HepG2 (cell line): ENCODE results near the gene GAS5. TPM values are rescaled to one million over a fixed set of nuclear protein-coding genes. Genes with fewer than 3 reads are reported as not detected.

Experiments used
- ARID5B ChIP-seq: IDR thresholded peaks from 2 replicates; pipeline ENCODE4 v1.4.0; 2020; ENCODE audit warnings: mild to moderate bottlenecking, missing genetic modification reagents
- ARNT ChIP-seq: fragments of 450-650 bp; IDR thresholded peaks from 2 replicates; pipeline ENCODE4 v1.6.1; 2017
- BORCS8-MEF2B ChIP-seq: sonication (generic); formaldehyde crosslinking; IDR thresholded peaks from 2 replicates; pipeline ENCODE4 v1.8.0; 2022; ENCODE audit warnings: mild to moderate bottlenecking, missing genetic modification reagents
- ETV5 ChIP-seq: IDR thresholded peaks from 2 replicates; pipeline ENCODE4 v1.6.1; 2018; ENCODE audit warnings: missing biosample characterization, missing genetic modification reagents, inconsistent platforms, borderline replicate concordance
- HOXA9 ChIP-seq: sonication (generic); formaldehyde crosslinking; IDR thresholded peaks from 2 replicates; pipeline ENCODE4 v1.8.1; 2022; ENCODE audit warnings: missing genetic modification reagents, mild to moderate bottlenecking, moderate library complexity, borderline replicate concordance
- KAT7 ChIP-seq: IDR thresholded peaks from 2 replicates; pipeline ENCODE4 v1.6.1; 2018; ENCODE audit warnings: borderline replicate concordance, missing compliant biosample characterization
- MED8 ChIP-seq: sonication (generic); formaldehyde crosslinking; IDR thresholded peaks from 2 replicates; pipeline ENCODE4 v1.8.1; 2023; ENCODE audit warnings: mild to moderate bottlenecking, missing genetic modification reagents; ENCODE audit not compliant: insufficient replicate concordance
- POLR2AphosphoS2 ChIP-seq: IDR thresholded peaks from 2 replicates; pipeline ENCODE4 v1.6.1; 2011; ENCODE audit warnings: low read depth, low read length, improper control_type of control experiment
- REST ChIP-seq, 2 experiments: IDR thresholded peaks; 2 replicates each; pipeline ENCODE4 v1.6.1; 2011 to 2012; ENCODE audit warnings: low read length in 2 of 2, borderline replicate concordance in 1 of 2, low read depth in 1 of 2, mild to moderate bottlenecking in 1 of 2, moderate library complexity in 1 of 2
- ZBTB39 ChIP-seq: sonication (generic); formaldehyde crosslinking; IDR thresholded peaks from 2 replicates; pipeline ENCODE4 v1.5.0; 2020; ENCODE audit warnings: missing genetic modification reagents
- ZNF280D ChIP-seq: sonication (generic); formaldehyde crosslinking; IDR thresholded peaks from 2 replicates; pipeline ENCODE4 v1.5.1; 2020; ENCODE audit warnings: mild to moderate bottlenecking, missing genetic modification reagents
- ZNF317 ChIP-seq: sonication (generic); formaldehyde crosslinking; IDR thresholded peaks from 2 replicates; pipeline ENCODE4 v1.5.0; 2020; ENCODE audit warnings: mild to moderate bottlenecking, missing genetic modification reagents
- ZNF737 ChIP-seq: sonication (generic); formaldehyde crosslinking; IDR thresholded peaks from 2 replicates; pipeline ENCODE4 v1.5.0; 2020; ENCODE audit warnings: missing genetic modification reagents, mild to moderate bottlenecking, borderline replicate concordance
- ZNF773 ChIP-seq: sonication (generic); formaldehyde crosslinking; IDR thresholded peaks from 2 replicates; pipeline ENCODE4 v1.4.0; 2020; ENCODE audit warnings: missing genetic modification reagents, borderline replicate concordance
- ZNF792 ChIP-seq: IDR thresholded peaks from 2 replicates; pipeline ENCODE4 v1.6.1; 2016
- ZSCAN25 ChIP-seq: sonication (generic); formaldehyde crosslinking; IDR thresholded peaks from 2 replicates; pipeline ENCODE4 v1.8.0; 2022; ENCODE audit warnings: mild to moderate bottlenecking, missing genetic modification reagents
- polyA plus RNA-seq, 8 experiments: library from polyadenylated mRNA; depleted of rRNA in 3 of 8; stranded (reverse) in 7 of 8; unstranded in 1 of 8; fragments of >200 nt; fragmentation: Illumina TruSeq in 4 of 8; extraction: Trizol in 4 of 8; gene quantifications; 2 replicates each; pipeline versions ENCODE4 v1.2.1 to v1.2.3, GENCODE V29; 2011 to 2016; ENCODE audit warnings: low read depth in 4 of 8, missing spikeins in 1 of 8, mixed read lengths in 1 of 8; ENCODE audit not compliant: insufficient read depth in 1 of 8
- total RNA-seq, 5 experiments: library from RNA; depleted of rRNA; stranded (reverse); fragments of >200 nt; fragmentation: Illumina TruSeq; extraction: Trizol; gene quantifications; 2 replicates each; pipeline ENCODE4 v1.2.3, GENCODE V29; 2016; ENCODE audit warnings: low read depth in 1 of 5

Gene GAS5
- total and polyA plus RNA-seq, 2 of the 13 experiments (the other 11 are each of a cell fraction or from before 2014, with no cell fraction given): 352 to 738 TPM

GRCh38 chr1:173824315-173825081 is 43.3 kb downstream of the GAS5 start, which contains the start of the genes CENPL and DARS2 (continued):
- TF ChIP-seq REST (IDR thresholded peaks at IDR 0.05; ENCODE audit: borderline replicate concordance in 1 of 2, low read depth in 1 of 2, low read length in 2 of 2) (no peak; a peak in 1 of 4 replicates), ZNF773 (0 out of 2 replicates have a peak, but pooled peaks have one; percentile 24), ZNF317 (CRISPR knock-in tag) (0 out of 2 replicates have a peak, but pooled peaks have one; percentile 32), ZNF792 (CRISPR knock-in tag) (0 out of 2 replicates have a peak, but pooled peaks have one; percentile 25), ARNT (no peak), BORCS8-MEF2B (CRISPR knock-in tag) (no peak), ETV5 (peak; percentile 62; the same call in 1 of the 2 replicates), ZSCAN25 (CRISPR knock-in tag) (no peak), ZNF280D (CRISPR knock-in tag) (no peak), HOXA9 (CRISPR knock-in tag) (no peak; the same call in 1 of the 2 replicates), KAT7 (no peak; the same call in 1 of the 2 replicates), ZBTB39 (CRISPR knock-in tag) (no peak), ZNF737 (CRISPR knock-in tag) (no peak), MED8 (no peak), POLR2AphosphoS2 (no peak), ARID5B (CRISPR knock-in tag) (no peak)
